HG02885 (cell line): ENCODE results near the gene NECAB2.

Source experiments
- ATAC-seq: cut with Tn5 transposase; IDR thresholded peaks from one replicate; pipeline ENCODE4 v1.9.1; 2021; ENCODE audit warnings: mild to moderate bottlenecking; ENCODE audit not compliant: unreplicated experiment, poor library complexity

NECAB2 gene

DNA sequence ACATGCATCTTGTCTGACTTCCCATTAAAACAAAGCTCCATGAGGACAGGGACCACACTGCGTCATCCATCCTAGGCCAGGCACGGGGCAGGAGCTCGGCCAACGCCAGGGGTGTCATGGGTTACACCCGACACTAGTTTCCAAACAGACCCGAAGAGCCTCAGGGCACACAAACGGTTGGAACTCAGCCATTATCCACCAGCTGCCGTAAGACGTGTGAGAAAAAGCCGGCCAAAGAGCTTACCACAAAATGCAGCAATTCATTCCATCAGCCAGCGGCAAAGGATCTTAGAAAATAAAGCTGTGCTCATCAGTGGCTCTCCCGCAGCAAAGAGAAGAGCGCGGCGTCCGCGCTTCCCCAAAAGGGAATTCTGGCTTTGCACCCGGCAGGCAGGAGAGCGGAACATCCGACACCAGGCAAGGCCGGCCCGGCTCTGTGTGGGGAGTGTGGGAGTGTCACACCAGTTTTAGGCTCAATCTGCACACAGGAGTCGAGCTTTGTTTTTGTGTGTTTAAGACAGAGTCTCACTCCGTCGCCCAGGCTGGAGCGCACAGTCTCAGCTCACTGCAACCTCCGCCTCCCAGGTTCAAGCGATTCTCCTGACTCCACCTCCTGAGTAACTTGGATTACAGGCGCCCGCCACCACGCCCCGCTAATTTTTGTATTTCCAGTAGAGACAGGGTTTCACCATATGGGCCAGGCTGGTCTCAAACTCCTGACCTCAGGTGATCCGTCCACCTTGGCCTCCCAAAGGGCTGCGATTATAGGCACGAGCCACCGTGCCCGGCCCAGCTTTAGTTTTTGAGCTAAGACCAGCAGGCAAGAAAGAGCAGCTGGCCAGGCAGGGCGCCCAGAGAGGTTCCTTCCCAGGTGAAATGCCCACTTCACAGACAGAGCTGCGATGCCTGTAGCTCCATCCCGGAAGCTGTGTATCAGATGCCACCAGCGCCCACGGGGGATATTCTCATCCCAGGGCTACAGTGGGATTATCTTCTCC is 73.1 kb downstream of the NECAB2 start:
- no peak for ATAC-seq

DNA sequence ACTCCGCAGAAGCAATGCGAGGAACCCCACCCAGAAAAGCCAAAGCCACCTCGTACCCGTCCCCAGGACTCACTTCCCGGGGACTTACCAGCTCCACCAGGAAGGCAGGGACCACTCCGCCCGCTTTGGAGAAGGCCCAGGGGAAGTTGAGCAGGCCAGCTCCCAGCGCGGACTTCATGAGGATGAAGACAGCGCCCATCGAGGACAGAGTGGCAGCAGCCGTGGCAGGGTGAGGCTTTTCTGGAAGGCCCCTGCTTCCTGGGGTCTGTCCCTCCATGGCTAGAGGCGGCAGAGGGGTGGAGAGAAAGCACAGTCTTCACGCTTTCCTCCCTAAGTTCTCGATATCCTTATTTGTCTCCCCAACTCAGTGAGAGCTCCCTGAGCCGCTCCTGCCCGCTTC is 73.8 kb downstream of the NECAB2 start:
- no peak for ATAC-seq

DNA sequence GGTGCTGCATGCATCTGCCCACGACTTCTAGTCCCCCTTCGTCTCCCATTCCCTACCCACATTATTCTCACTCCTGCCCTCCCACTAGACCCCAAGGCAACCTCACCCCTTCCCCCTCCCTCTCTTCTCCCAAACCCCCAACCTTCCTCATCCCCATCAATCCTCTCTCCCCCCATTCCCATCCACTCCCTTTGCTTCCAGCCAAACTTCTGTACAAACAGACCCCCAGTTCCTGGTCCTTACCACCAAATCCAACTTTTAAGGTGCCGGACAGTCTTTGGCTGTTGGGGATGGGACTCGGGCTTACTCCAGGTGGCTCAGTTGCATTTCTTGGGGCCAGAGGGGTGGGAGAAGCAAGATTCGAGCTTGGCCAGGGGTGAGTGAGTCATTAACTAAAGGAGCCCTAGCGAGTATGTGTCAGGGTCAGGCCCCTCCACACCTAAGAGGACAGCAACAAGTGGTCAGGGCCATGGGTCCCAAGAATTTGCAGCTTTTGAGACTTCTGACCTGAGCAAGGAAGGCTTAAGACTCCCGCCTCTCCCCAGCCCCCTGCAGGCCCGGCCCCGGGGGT is 74.3 kb downstream of the NECAB2 start, which contains the start of gene SLC38A8:
Gene SLC38A8 (minus strand): TSS at position 488 of the 571 bp plus-strand sequence. CDS start 638 bp downstream, outside the sequence.
- no peak for ATAC-seq

DNA sequence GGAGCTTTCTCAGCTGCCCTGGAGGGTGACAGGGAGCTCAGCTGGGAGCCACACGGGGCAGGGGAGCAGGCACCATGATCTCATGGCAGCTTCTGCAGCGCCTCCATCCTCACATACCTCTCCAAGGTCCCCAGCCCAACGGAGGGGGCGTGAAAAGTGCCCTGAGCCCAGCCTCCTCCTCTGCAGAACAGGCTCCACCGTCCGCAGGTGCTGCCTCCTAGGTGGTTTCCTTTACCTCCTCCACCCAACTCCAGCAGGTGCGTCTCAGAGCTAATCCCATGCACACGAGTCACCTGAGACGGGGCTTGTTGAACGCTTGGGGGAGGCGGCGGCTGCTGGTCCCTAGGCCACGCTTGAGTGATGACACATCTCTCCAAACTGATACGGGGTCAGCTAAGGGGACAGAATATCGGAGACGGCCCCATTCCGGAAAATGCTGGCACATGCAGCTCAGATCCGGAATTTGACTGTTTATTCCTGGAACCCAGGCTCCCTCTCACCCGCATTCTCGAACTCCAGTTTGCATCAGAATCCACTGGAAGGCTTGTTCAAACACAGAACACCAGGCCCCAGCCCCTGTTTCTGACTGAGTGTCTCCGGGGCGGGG is 74.9 kb downstream of the NECAB2 start:
- no peak for ATAC-seq

DNA sequence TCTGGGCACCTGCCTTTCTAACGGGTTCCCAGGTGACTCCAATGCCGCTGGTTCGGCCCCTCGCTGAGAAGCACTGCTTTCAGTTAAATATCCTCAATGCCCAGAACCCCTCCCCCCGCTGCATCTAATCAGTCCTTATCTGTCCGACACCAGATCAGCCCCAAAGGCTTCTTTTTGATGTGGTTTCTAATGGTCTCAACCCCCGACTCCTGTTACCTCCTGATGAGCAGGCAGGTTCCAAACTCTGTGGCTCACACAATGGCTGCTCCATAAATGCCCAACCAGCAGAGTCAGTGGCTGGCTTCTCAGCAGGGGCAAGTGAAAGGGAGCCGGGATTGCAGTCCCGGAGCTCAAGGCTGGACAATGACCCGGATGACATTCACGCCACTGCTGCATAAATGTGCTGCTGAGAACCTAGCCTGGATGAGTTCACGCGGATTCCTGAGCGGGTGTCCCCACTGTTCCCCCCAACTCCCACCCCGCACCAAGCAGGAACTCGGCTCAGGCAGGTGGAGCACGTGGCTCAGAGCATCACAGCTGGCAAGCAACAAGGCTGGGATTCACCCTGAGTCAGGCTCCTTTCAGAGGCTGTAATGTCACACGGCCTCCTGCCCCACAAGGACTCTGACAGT is 75.6 kb downstream of the NECAB2 start:
- no peak for ATAC-seq

DNA sequence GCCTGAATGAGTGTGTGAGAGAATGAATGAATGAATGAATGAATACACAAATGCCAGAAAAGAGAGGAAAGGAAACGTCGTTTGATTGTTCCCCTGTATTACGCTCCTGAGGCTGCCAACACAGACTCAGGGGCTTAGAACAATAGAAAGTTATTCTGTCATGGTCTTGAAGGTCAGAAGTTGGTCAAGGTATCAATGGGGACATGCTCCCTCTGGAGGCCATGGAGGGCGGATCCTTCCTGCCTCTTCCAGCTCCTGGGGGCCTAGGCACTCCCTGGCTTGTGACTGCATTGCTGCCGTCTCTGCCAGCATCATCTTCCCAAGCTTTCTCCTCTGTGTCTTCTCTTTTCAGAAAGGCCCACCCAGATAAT is 76.1 kb downstream of the NECAB2 start:
- no peak for ATAC-seq

DNA sequence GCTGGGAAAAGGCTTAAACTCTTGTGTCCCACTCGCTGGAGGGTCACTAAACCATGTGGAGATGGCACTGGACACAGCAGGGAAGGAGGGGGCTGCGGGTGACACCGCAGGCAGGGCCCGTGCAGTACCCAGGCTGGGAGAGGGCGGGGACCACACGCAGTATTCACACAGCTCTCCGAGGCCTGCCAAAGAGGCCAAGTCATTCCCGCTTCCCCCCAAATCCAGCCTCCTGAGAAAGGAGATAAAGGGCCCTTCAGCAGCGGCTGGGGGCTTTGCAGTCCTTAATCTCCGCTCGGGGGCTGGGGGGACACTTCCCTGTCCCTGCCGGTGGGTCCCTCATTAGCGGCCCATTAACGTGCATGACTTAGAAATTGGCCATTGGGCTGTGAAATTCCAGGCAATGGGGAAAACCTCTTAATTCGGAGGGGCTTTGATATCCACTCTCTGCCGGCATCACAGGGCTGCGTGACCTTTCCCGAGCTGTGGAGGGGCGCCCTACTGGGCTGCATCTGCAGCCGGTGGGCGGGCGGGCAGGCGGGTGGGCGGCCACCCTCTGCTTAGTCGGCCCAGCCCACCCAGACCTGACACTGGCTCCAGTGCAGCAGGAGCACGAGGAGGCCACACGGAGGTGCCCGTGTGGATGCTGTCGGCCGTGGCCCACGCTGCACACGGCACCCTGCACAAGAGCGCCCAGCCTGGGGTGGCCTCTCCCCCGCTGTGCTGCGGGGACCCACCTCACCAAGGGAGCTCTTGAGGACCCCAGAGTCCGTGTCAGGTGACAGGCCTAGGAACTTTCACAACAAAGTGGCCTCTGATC is 77.2 kb downstream of the NECAB2 start:
- ATAC-seq = no peak

DNA sequence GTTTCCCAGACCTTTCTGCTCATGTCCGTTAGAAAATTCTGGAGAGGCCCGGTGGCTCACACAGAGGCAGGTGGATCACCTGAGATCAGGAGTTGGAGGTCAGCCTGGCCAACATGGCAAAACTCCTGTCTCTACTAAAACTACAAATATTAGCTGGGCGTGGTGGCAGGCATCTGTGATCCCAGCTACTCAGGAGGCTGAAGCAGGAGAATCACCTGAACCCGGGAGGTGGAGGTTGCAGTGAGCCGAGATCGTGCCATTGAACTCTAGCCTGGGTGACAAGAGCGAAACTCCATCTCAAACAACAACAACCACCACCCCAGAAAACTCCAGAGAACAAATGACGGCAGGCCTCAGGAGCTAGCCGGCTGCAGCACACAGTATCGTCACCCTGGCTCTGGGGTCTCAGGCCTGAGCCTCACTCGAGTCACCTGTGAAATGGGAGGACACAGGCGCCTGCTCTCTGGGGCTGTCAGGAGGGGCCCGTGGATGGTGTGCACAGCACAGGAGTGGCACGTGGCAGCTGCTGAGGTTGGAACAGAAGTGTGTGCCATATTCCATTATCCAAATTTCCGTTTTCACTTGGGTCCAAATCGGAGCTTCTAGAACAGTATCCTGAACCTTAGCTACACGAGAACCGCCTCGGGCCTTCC is 77.9 kb downstream of the NECAB2 start:
- ATAC-seq = no peak

DNA sequence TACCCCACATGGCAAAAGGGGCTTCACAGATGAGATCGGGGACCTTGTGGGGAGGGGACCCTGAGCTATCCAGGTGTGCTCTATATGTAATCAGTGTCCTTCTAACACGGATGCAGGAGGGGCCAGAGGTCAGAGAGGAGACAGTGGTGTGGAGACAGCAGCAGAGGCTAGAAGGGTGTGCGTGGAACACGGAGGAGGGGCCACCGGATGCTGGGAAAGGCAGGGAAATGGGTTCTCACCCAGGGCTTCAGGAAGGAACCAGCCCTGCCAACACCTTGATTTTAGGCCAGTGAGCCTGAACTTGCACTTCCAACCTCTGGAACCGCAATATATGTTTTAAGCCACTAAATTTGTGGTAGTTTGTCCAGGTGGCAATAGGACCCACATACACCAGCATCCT is 79.2 kb downstream of the NECAB2 start:
- ATAC-seq = no peak

DNA sequence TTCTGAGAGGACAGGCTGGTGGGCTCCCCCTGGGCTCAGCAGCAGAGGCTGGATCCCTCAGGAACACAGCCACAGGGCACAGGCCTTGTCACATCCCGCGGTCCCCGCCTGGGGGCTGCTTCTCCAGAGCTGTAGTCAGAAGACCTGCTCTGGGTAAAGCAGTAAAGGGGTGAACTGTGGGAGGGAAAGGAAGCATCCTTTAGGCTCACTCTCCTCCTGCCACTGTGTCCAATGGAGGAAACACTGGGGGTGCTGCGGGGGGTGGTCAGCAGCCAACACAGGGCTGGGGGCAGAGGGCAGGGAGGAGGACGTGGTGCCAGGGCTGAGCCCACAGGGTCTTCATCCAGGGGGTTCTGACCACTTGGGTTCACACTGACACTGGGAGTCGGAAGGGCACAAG is 79.6 kb downstream of the NECAB2 start:
- ATAC-seq = no peak

DNA sequence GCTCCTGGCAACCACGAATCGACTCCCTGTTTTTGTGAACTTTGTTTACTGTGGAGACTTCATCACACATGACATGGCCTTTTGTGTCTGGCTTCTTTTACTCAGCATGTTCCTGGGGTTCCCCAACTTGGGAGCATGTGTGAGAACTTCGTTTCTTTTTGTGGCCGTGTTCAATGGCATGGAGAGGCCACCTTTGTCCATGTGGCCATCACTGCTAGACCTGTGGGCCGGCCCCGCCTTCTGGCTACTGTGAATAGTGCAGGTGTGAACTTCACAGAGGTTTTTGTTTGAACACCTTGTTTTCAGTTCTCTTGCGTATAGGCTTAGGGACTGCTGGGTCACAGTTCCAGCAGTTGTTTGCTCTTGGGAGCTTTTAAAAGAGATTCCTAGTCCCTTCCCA is 80.2 kb downstream of the NECAB2 start:
- no peak for ATAC-seq

DNA sequence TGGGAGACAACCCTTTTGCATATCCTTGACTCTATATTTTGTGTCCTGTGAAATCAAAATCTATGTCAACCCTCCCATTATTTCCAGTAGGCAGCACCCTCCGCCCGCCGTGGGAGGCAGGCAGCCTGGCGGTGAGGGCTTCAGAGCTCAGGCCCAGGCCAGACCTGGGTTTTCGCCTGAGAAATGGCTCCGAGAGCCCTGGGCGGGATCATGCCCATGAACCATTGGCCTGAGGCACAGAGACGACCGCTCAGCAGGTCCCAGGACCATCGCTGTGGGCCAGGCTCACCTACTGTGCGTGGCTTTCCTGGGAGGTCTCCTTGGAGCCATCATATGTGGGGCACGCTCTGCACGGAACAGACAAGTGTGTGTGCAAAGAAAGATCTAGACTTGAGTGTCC is 80.8 kb downstream of the NECAB2 start:
- ATAC-seq = no peak

DNA sequence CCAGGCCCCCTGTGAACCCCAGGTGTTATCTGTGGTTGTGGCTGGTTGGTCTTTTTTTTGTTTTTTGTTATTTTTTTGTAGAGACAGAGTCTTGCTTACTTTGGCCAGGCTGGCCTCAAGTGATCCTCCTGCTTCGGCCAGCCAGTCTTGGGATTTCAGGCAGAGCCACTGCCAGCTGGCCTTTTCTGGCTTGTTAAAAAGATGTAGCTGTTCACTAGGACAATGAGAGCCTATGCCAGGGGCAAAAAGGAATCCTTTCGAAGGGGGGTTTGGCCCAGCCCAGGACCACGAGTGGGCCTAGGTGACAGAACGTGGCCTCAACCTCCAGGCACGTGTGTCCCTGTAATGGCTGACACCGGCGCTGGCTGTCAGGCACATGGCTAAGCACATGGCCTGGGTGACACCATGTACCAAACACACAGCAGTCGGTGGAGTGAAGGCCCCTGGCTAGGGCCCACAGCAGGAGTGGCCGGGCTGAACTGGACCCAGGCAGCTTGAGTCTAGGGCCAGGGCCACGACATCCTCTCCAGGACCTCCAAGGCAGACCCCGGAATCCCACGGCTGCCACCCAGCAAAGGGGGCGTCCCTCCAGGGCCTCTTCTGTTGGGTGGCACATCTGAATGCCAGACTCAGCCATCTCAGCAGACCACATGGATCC is 81.5 kb downstream of the NECAB2 start:
- ATAC-seq = no peak

DNA sequence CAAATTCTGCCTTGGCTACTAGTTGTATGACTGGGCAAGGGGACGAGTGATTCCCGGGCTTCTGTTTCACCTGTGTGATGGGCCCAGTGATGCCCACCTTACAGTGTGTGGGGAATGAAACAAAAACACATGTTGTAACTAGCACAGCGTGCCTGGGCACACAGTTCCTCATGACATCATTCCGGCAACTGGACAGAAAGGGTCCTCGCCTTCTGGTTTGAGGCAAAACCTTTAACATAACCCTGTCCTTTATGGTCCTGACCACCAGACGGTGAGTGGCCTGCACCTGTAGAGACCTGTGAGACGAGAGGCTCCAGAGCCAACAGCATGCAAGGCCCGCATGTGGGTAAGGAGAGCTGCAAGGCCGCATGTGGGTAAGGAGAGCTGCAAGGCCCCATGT is 82.3 kb downstream of the NECAB2 start:
- no peak for ATAC-seq

DNA sequence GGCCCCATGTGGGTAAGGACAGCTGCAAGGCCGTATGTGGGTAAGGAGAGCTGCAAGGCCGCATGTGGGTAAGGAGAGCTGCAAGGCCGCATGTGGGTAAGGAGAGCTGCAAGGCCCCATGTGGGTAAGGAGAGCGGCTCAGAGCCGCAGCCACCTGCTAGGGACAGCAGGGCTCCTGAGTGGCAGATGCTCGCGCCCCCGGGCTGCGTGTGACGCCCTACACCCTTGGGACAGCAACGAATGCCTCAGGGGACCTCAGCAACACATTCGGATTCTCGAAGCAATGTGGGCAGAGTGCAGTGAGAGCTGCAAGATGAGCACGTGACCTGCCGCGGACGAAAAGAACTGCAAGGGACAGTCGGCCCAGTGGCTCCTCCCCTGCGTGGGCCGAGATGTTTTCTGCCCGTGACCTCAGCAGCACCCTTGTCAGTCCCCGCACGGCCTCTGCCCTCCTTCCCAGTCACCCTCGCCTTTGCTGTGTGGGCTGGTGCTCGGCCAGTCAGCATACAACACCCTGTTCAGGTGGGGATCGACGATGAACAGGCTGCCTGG is 84.1 kb downstream of the NECAB2 start:
- ATAC-seq = no peak
